Measurements from ENCODE around the gene NACC2. TPM values are rescaled to one million over a fixed set of nuclear protein-coding genes. Genes with fewer than 3 reads are reported as not detected.

Gene NACC2
- total and polyA plus RNA-seq, 2 donors (not counting 1 experiment from before 2014, with no cell fraction given) = 0.34 to 1.9 TPM

DNA sequence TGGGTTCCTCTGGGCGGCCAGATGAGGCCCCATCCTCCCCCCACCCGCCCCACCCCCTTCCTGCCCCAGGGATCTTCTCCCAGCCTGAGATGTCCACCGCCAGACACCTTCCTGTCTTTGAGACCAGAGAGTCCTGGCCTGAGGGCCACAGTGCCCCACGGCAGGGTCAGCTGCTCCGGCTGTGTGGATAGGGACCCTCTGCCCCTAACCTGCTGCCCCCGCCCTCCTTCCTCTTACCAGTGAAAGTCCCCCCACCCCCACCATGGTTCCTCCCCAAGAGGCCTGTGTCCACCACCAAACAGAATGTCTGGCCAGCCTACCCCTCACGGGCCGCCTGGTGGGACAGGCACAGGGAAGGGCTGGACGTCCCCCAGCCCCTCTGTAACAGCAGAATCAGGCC lies 90.9 kb downstream of the NACC2 start:
- ATAC-seq (ENCODE audit: low read depth) = no peak

DNA sequence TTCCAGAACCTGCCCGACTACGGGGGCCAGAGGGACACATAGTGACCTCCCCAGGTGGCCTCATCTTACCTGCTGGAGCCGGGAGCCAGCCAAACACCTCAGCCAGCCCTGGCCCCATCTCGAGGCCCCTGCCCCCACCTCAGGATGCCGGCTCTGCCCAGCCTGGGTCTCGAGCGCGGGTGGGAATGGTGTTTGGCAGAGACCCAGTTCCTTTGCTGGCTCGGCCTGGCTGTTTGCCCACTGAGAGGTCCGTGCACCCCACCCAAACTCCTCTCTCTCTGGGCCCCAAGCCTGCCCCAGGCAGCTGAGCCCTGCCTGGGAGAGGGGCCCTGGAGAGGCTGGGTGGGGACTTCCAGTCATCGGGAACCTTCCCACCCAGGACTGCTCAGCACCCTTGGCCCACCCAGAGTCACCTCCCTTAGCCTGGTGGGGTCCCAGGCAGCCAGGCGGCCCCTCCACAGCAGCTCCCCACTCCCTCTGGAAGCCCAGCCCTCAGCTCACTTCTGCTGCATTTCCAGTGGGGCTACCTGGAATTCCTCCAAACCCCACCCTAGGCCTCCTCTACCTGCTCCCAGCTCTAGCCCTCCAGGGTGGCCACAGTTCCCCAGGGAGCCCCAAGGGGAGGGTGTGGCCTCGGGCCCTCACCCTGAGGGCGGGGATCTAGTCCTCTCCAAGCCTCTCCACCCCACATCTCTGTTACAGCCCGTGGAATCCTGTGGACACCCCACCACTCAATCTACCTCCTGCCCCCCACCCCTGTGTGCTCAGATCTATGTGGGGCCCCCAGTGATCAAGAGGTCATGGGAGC lies 91.5 kb downstream of the NACC2 start:
- peaks cover 2% of the 10 kb centered on the region for H3K4me1 Mint-ChIP-seq
- intact Hi-C loops (cut with micrococcal nuclease) = no loop called here
- H3K9ac ChIP-seq (ENCODE audit: low read length) = no peak overlapping the region

More for the DNA sequence above, 90.9 kb downstream of the NACC2 start:
- Mint-ChIP-seq H3K4me3 (no peak overlapping the region), H3K9me3 (ENCODE audit: insufficient read depth) (no peaks in the 10 kb centered on the region), H3K27ac (no peak overlapping the region), H3K4me1 (peaks cover 2% of the 10 kb centered on the region), H3K27me3 (no peaks in the 10 kb centered on the region)
- Histone ChIP-seq H4K20me1 (ENCODE audit: control insufficient read depth, insufficient read depth, low read length, poor library complexity, severe bottlenecking) (no peaks in the 10 kb centered on the region), H3K27ac (ENCODE audit: low read length in 2 of 2) (no peak overlapping the region), H3K27me3 (replicated peaks in 1 of 4; ENCODE audit: control extremely low read depth in 1 of 4, control insufficient read depth in 3 of 4, insufficient read depth in 4 of 4, low read length in 3 of 4) (peaks cover 0 to 5% (median 0%) of the 10 kb centered on the region in 4 experiments), H3K4me1 (ENCODE audit: control insufficient read depth in 2 of 2, insufficient read depth in 2 of 2, low read length in 2 of 2) (no peaks in the 10 kb centered on the region), H3K9me3 (ENCODE audit: control extremely low read depth in 1 of 3, control insufficient read depth in 2 of 3, insufficient read depth in 1 of 3, low read length in 2 of 3) (no peaks in the 10 kb centered on the region), H3K4me3 (ENCODE audit: control extremely low read depth in 1 of 5, extremely low read depth in 1 of 5, insufficient read depth in 1 of 5, low read depth in 2 of 5, low read length in 4 of 5) (no peak overlapping the region), H3K36me3 (replicated peaks in 1 of 2; ENCODE audit: control extremely low read depth in 1 of 2, control insufficient read depth in 1 of 2, extremely low read depth in 1 of 2, insufficient read depth in 2 of 2, low read length in 1 of 2) (no peaks in the 10 kb centered on the region), H3K79me2 (ENCODE audit: control insufficient read depth, insufficient read depth, low read length) (no peaks in the 10 kb centered on the region), H3K9ac (ENCODE audit: low read length) (no peak overlapping the region), H2AFZ (ENCODE audit: insufficient read depth, low read depth, low read length, poor library complexity, severe bottlenecking) (no peak overlapping the region), H3K4me2 (replicated peaks; ENCODE audit: low read depth, low read length, poor library complexity, severe bottlenecking) (no peak overlapping the region)
- TF ChIP-seq, protein P1, sequence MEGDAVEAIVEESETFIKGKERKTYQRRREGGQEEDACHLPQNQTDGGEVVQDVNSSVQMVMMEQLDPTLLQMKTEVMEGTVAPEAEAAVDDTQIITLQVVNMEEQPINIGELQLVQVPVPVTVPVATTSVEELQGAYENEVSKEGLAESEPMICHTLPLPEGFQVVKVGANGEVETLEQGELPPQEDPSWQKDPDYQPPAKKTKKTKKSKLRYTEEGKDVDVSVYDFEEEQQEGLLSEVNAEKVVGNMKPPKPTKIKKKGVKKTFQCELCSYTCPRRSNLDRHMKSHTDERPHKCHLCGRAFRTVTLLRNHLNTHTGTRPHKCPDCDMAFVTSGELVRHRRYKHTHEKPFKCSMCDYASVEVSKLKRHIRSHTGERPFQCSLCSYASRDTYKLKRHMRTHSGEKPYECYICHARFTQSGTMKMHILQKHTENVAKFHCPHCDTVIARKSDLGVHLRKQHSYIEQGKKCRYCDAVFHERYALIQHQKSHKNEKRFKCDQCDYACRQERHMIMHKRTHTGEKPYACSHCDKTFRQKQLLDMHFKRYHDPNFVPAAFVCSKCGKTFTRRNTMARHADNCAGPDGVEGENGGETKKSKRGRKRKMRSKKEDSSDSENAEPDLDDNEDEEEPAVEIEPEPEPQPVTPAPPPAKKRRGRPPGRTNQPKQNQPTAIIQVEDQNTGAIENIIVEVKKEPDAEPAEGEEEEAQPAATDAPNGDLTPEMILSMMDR (IDR thresholded peaks at IDR 0.05) = no peak
- no peak for TF ChIP-seq EZH2 (IDR thresholded peaks at IDR 0.05; ENCODE audit: borderline replicate concordance, insufficient read depth, low read depth, low read length, poor library complexity, severe bottlenecking)
- CTCF ChIA-PET = no interaction called here
- 82% methylated on average over 6 of the region's 9 CpGs for WGBS (ENCODE audit: insufficient coverage)
- POLR2A ChIA-PET = no interaction called here
- intact Hi-C loops (cut with micrococcal nuclease) = no loop called here
- no peak for DNase-seq

More for the DNA sequence above, 91.5 kb downstream of the NACC2 start:
- H3K4me3 ChIP-seq (ENCODE audit: control extremely low read depth in 1 of 5, extremely low read depth in 1 of 5, insufficient read depth in 1 of 5, low read depth in 2 of 5, low read length in 4 of 5) = no peak overlapping the region
- no peak for ATAC-seq (ENCODE audit: low read depth)
- H4K20me1 ChIP-seq (ENCODE audit: control insufficient read depth, insufficient read depth, low read length, poor library complexity, severe bottlenecking) = no peaks in the 10 kb centered on the region
- Mint-ChIP-seq H3K4me3 (no peak overlapping the region), H3K9me3 (ENCODE audit: insufficient read depth) (no peaks in the 10 kb centered on the region), H3K27me3 (no peaks in the 10 kb centered on the region), H3K27ac (no peak overlapping the region)
- H2AFZ ChIP-seq (ENCODE audit: insufficient read depth, low read depth, low read length, poor library complexity, severe bottlenecking) = no peak overlapping the region
- no peaks in the 10 kb centered on the region for H3K36me3 ChIP-seq (replicated peaks in 1 of 2; ENCODE audit: control extremely low read depth in 1 of 2, control insufficient read depth in 1 of 2, extremely low read depth in 1 of 2, insufficient read depth in 2 of 2, low read length in 1 of 2)
- H3K4me2 ChIP-seq (replicated peaks; ENCODE audit: low read depth, low read length, poor library complexity, severe bottlenecking) = no peak overlapping the region
- no peaks in the 10 kb centered on the region for H3K4me1 ChIP-seq (ENCODE audit: control insufficient read depth in 2 of 2, insufficient read depth in 2 of 2, low read length in 2 of 2)
- ChIA-PET POLR2A (no interaction called here), CTCF (no interaction called here)
- WGBS (ENCODE audit: insufficient coverage) = 68% methylated on average over 8 of the region's 15 CpGs
- H3K9me3 ChIP-seq (ENCODE audit: control extremely low read depth in 1 of 3, control insufficient read depth in 2 of 3, insufficient read depth in 1 of 3, low read length in 2 of 3) = no peaks in the 10 kb centered on the region
- H3K27me3 ChIP-seq (replicated peaks in 1 of 4; ENCODE audit: control extremely low read depth in 1 of 4, control insufficient read depth in 3 of 4, insufficient read depth in 4 of 4, low read length in 3 of 4) = peaks cover 0 to 5% (median 0%) of the 10 kb centered on the region in 4 experiments
- TF ChIP-seq EZH2 (IDR thresholded peaks at IDR 0.05; ENCODE audit: borderline replicate concordance, insufficient read depth, low read depth, low read length, poor library complexity, severe bottlenecking) = no peak
- TF ChIP-seq, protein P1 (IDR thresholded peaks at IDR 0.05) = no peak
- H3K79me2 ChIP-seq (ENCODE audit: control insufficient read depth, insufficient read depth, low read length) = no peaks in the 10 kb centered on the region
- DNase-seq = no peak
- H3K27ac ChIP-seq (ENCODE audit: low read length in 2 of 2) = no peak overlapping the region
